GM18519 (cell line): Measurements from ENCODE around the gene TLR9.
"Not testable (repeated sequence)": the region's sequence is repeated elsewhere in the genome, so short reads cannot be mapped to it uniquely, and the experiment has no call there.

Experiments
- ATAC-seq: cut with Tn5 transposase; IDR thresholded peaks from one replicate; pipeline ENCODE4 v1.9.1; 2021; ENCODE audit warnings: mild to moderate bottlenecking, moderate library complexity; ENCODE audit not compliant: unreplicated experiment, low FRiP score

Gene TLR9

GRCh38 chr3:52196977-52197376 lies 28.5 kb downstream of the TLR9 start:
- no peak for ATAC-seq

- no peak for ATAC-seq
These were observed 29.6 kb downstream of the TLR9 start for GRCh38 chr3:52195823-52196331.

DNA sequence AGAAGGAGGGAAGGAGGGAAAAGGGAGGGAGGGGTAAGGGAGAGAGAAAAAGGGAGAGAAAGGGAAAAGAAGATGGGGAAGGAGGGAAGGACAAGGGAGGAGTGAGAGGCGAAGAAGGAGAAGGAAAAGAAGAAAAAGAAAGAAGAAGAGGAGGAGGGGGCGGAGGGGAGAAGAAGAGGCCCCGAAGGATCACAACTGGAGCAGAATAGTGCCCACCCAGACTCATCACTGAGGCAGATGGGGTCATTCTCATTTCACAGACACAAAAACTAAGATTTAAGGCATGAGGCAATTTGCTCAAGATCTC lies 30.2 kb downstream of the TLR9 start:
- ATAC-seq, result no peak

GRCh38 chr3:52194485-52195290 lies 30.8 kb downstream of the TLR9 start:
- no peak for ATAC-seq

GRCh38 chr3:52193065-52193464 lies 32.4 kb downstream of the TLR9 start:
- no peak for ATAC-seq

- no peak for ATAC-seq
These were observed 33.8 kb downstream of the TLR9 start for GRCh38 chr3:52191663-52192062.

DNA sequence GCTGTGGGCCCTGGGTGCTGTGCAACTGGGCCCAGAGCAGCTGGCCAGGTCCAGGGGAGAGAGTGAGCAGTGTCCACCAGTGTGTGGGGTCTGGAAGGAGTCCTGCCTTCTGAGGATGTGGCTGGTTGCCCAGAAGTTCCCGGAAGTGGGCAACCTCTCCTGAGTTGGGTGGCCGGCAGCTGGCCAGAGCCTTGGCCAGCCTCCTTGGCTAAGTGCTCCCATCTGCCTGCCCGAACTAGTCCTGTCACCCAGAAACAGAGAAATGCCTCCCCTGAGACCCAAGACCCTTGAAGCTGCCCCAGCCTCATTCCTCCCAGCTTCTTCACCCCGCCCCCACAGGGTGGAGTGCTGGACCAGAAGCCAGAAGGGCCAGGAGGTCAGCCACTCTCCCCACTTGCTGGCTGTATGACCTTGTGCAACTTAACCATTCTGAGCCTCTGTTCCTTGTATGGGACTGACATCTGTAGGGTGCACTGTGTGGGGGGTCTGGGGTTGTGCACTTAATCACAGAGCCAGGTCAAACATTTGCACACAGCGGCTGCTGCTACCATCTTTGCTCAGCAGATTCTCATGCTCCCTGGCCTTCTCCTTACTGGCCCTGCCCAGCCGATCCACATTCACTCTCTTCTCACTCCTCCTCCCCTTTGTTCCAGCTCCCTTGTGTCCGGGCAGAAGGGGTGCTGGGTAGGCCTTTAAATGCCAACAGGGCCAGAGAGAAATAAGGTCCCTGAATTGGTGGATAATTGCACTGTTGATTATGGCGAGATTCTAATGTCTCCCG lies 35.0 kb downstream of the TLR9 start:
- no peak for ATAC-seq

DNA sequence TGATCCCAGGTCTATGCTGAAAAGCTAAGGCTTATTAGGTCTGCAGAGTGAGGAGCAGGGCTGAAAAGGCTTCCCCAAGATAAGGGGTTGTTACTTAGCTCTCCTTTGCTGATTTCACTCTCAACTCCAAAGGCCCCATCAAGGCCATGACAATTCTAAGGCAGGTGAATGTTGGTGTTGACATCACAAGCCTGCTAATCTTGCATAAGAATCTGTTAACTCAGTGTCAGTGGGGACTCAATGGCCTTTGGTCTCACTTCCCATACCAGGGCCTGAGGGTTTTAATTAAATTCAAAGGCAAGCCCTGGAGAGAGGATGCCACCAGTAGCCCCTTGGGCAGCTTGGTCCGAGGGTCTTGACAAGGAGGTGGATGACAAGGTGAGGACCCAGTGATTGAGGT lies 36.9 kb downstream of the TLR9 start:
- no peak for ATAC-seq

DNA sequence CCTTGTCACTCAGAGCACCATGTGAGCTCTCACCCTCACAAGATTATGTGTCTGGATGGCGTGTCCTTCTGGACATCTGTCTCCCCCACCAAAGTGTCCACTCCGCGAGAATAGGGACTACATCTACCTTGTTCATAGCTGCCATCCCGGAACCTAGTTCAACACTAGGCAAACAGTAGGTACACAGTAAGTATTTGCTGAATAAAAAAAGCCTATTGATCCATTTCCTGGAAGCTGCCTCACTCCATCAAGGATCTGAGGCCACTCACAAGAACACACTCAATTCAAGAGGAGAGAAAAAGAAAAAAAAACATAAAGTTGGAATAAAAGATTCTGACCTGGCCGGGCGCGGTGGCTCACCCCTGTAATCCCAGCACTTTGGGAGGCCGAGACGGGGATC lies 38.7 kb downstream of the TLR9 start:
- no peak for ATAC-seq

DNA sequence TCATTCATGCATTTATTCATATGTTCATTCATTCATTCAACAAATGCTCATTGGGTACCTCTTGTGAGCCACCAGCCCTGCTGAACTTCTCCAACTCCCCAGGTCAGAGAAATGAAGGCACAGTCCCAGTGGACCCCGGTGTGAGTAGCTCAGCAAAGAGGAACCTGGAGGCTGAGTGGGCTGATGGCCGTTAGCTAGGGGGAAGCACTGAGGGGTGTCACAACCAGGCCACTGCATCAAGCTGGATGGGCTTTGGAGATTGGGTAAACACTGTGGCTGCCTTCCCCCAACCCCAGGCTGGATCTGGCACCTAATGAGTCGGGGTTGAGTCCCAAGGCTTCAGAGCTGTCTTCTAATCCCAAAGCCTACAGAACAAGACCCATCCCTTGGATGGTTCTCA lies 39.6 kb downstream of the TLR9 start:
- ATAC-seq, result no peak

DNA sequence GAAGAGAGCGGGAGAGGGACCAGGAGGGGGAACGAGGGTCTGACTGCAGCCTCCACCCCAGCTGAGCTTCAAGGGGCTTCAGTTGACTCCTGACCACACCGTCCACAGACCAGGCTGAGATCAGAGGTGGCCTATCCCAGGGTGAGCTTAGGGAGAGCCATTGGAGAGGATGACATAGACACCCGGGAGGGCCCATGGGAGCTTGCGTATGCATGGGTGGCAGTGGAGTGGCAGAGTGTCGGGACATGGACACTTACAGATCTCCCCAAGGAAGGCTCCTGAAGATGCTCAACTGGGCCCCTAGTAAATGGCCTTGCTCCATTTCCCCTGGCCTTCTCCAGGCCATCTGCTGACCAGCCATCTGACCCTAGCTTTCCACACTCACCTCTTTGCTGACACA lies 40.1 kb downstream of the TLR9 start:
- no peak for ATAC-seq

DNA sequence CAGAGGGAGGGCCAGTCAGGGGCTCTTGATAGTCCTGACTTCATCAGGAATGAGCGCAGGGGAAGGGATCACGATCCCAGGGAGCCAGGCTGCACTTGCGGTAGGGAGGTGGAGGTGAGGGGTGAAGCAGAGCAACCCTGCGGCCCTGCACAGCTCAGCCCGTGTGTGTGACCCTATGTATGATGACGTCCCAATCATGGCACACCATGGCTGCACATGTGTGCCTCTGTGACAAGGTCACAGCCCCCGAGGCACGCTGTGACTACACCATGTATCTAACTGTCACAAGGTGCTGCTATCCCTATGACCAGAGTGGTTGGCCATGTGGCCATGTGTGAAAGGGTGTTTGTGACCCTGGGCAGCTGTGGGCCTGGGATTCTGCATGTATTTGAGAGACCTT lies 40.8 kb downstream of the TLR9 start:
- ATAC-seq, result no peak

DNA sequence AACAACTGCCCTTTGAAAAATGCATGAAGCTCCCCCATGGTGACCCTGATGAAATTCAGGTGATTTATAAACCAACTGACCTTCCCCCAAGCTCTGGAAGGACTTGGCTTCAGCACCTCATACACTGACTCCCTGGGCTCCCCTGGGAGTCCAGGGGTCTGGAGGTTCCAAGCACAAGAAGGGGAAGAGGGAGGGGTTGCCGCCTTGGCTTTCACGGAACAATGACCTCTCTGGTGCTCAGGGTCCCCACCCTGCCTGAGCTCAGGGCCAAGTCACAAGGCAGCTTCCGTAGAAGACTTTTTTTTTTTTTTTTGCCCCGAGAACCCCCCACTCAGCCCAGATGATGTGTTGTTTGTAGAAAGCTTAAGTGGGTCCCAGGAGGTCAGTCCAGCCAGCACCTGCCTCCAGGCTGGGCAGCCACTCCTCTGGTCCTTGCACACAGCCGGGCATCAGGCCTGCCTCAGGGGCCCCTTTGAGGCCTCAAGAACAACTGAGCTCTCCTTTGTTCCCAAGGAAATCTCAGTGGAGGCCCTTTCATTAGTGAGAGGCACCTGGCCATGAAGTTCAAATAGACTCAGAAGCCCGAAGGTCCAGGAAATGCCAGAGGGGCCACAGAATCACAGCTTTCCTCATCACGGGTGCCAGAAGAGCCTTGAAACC lies 41.5 kb downstream of the TLR9 start:
- no peak for ATAC-seq

DNA sequence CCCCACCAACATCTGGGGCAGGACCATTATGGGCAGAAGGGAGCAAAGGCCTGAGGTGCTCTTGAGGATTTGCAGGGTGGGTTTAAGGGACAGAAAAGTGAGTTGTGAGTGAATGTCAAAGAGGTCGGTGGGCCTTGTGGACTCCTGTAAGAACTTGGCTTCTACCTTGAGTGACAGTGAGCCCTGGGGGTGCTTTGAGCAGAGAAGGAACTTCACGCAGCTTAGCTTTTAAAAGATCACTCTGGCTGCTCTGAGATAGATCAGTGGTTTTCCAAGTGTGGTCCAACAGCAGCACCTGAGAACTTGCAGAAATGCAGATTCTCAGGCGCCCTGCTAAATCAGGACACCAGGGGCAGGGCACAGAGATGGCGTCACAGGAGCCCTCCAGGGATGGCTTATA lies 42.8 kb downstream of the TLR9 start:
- no peak for ATAC-seq

DNA sequence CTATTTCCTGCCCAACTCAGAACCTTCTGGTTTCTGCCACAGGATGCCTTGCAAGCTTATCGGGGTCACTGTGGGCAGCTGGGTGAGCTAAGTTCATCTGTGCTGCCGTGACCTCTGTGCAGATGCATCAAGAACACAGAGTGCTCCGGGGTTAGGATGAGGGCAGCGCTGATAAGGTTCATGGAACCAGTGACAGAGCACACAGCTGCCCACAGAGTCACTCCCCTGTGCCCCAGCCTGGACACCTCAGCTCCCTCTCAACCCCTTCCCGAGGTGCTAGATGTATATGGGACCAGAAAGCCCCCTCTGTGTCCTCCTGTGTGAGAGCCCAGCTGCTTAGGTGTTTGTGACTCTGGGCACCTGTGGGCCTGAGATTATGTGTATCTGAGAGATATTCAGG lies 43.2 kb downstream of the TLR9 start:
- ATAC-seq, result no peak

- ATAC-seq, result no peak
These were observed 43.9 kb downstream of the TLR9 start for GRCh38 chr3:52181543-52181942.

- no peak for ATAC-seq
These were observed 46.9 kb downstream of the TLR9 start for GRCh38 chr3:52178537-52178936.

- ATAC-seq, result not testable (repeated sequence)
These were observed 47.3 kb downstream of the TLR9 start for GRCh38 chr3:52178126-52178525.

DNA sequence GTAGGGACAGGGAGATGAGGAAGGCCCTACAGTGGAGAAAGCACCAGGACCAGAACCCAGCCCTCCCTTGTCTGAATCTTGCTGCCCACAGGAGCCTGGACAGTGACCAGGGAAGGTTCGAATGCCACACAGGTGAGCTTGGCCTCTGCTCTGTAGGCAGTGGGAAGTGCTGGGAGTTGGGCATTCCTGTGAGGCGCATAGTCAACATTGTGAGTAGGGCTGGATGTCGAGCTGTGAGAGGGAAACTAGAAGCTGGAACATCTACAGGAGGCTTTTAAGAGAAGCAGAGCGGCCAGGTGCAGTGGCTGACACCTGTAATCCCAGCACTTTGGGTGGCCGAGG lies 47.8 kb downstream of the TLR9 start:
- ATAC-seq, result no peak

DNA sequence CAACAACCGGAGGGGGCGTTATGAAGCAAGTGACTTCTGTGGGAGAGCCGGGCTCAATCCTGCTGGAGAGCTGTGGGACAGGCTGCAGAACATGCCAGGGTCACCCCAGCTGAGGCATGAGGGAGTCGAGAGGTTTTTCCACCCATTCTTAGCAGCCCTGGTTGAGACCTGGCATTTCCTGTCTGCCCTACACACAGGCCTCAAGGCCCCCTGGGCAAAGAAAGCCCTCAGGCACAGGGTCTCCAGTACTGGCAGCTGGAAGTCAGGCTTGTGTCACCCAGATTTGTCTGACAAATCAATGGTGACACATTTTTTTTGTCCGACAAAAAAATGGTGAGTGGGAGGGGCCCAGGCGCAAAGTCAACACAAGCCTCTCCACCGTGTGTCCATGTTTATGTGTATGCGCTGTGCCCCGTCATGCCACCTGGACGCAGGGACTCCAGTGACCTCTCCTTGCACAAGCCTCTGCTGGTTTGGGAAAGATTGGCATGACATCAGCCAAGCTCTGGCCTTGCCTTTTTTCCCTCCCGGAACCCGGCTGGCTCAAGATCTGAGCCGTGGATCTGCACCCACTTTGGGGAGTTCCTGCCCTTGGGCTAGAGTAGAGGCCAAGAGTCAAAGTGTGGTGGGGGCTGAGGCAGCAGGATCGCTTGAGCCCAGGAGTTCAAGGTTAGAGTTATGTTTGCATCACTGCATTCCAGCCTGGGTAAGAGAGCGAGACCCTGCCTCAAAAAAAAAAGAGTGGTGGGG lies 48.3 kb downstream of the TLR9 start:
- ATAC-seq, result no peak
